ENCODE data around the gene PACRG. TPM values are rescaled to one million over a fixed set of nuclear protein-coding genes. Genes with fewer than 3 reads are reported as not detected.

Gene PACRG
- total RNA-seq, 1 experiment from 2014 or later = 0.26 TPM

DNA sequence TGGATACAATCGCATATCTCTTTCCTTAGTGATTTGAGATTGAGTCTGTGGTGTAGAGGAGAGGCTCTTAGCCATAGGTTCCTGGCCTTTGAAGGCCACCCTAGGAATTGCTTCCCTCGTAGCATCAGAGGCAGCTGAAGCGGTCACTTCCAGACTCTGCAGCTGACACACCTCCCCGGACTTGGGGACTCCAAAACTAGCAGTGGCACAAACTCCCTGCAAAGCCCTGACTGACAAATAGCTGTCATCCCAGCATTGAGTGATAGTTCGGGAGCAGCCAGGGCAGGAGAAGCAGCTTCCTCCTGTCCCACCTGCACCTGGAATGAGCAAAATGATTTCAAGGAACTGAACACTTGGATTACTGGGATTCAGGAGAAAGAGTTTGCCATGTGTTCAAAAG, 586.2 kb downstream of the PACRG start:
- no peaks in the 10 kb centered on the region for H3K4me1 ChIP-seq (ENCODE audit: insufficient read depth, low read length)
- no peak overlapping the region for H3K23ac ChIP-seq (ENCODE audit: insufficient read length, low read depth, low read length)
- no peaks in the 10 kb centered on the region for H3K79me2 ChIP-seq (ENCODE audit: insufficient read depth, low read length)
- H3K23me2 ChIP-seq (ENCODE audit: insufficient read length, low read depth, low read length, poor library complexity, severe bottlenecking) = no peaks in the 10 kb centered on the region
- WGBS (ENCODE audit: extremely low coverage, insufficient read length, low lambda C conversion rate) = no CpG with 5 or more reads among the region's 5 CpGs
- no peaks in the 10 kb centered on the region for H3K9me3 ChIP-seq (ENCODE audit: control insufficient read depth, low read depth, low read length)
- no peak overlapping the region for H3K4me2 ChIP-seq (ENCODE audit: insufficient read depth, insufficient read length, low read length)
- H3K56ac ChIP-seq (ENCODE audit: insufficient read length, low read depth, low read length) = no peak overlapping the region
- no peak overlapping the region for H3K18ac ChIP-seq (ENCODE audit: insufficient read length, low read depth, low read length)
- TF ChIP-seq, protein P1, sequence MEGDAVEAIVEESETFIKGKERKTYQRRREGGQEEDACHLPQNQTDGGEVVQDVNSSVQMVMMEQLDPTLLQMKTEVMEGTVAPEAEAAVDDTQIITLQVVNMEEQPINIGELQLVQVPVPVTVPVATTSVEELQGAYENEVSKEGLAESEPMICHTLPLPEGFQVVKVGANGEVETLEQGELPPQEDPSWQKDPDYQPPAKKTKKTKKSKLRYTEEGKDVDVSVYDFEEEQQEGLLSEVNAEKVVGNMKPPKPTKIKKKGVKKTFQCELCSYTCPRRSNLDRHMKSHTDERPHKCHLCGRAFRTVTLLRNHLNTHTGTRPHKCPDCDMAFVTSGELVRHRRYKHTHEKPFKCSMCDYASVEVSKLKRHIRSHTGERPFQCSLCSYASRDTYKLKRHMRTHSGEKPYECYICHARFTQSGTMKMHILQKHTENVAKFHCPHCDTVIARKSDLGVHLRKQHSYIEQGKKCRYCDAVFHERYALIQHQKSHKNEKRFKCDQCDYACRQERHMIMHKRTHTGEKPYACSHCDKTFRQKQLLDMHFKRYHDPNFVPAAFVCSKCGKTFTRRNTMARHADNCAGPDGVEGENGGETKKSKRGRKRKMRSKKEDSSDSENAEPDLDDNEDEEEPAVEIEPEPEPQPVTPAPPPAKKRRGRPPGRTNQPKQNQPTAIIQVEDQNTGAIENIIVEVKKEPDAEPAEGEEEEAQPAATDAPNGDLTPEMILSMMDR (conservative IDR thresholded peaks at IDR 0.05) = no peak
- no peak overlapping the region for H4K91ac ChIP-seq (ENCODE audit: insufficient read length, low read depth, low read length)
- no peak overlapping the region for H3K9ac ChIP-seq (ENCODE audit: extremely low read depth, insufficient read length, low read length)
- no peak overlapping the region for H2BK20ac ChIP-seq (ENCODE audit: low read depth, low read length, poor library complexity, severe bottlenecking)
- no peaks in the 10 kb centered on the region for H3K36me3 Mint-ChIP-seq (ENCODE audit: insufficient read depth in 1 of 3, low read depth in 3 of 3)
- no peak for DNase-seq
- H2AK5ac ChIP-seq (ENCODE audit: insufficient read length, low read length) = no peak overlapping the region
- H3K79me1 ChIP-seq (ENCODE audit: insufficient read depth, low read depth, low read length, poor library complexity, severe bottlenecking) = no peaks in the 10 kb centered on the region
- H3K27me3 Mint-ChIP-seq (ENCODE audit: low read depth) = no peaks in the 10 kb centered on the region; the same call in 1 of the 2 replicates
- no peak overlapping the region for H3K4ac ChIP-seq (ENCODE audit: low read depth, low read length)
- H3K4me3 Mint-ChIP-seq = no peak overlapping the region
- no peak overlapping the region for H3K27ac Mint-ChIP-seq
- no peaks in the 10 kb centered on the region for H4K20me1 ChIP-seq (ENCODE audit: control insufficient read depth, insufficient read depth, insufficient read length)
- H4K8ac ChIP-seq (replicated peaks; ENCODE audit: insufficient read length, low read depth, low read length) = no peak overlapping the region
- no peak overlapping the region for H2BK12ac ChIP-seq (ENCODE audit: insufficient read length, low read depth, low read length)
- H3K14ac ChIP-seq (ENCODE audit: insufficient read depth, low read length) = no peak overlapping the region
- no peak overlapping the region for H2AFZ ChIP-seq (ENCODE audit: low read length)
- H3K27ac ChIP-seq (ENCODE audit: insufficient read length, low read depth, low read length) = no peak overlapping the region
- H3T11ph ChIP-seq (ENCODE audit: low read length) = no peak overlapping the region
- no peaks in the 10 kb centered on the region for H3K9me3 Mint-ChIP-seq
- no peak overlapping the region for H2BK5ac ChIP-seq (ENCODE audit: insufficient read length, low read length)
- no peak overlapping the region for H2BK15ac ChIP-seq (ENCODE audit: low read depth, low read length)
- no peak overlapping the region for H2BK120ac ChIP-seq (ENCODE audit: low read depth, low read length, poor library complexity, severe bottlenecking)
- H3K27me3 ChIP-seq (ENCODE audit: insufficient read depth, low read length) = no peaks in the 10 kb centered on the region
- H3K4me1 Mint-ChIP-seq = peaks cover 4 to 6% of the 10 kb centered on the region in 2 experiments; a peak in 2 of 4 replicates
- H4K5ac ChIP-seq (ENCODE audit: insufficient read length, low read depth, low read length) = no peak overlapping the region
